ENCODE data around the gene PNLIPRP1.

- TF ChIP-seq POLR2A (IDR thresholded peaks at IDR 0.05; ENCODE audit: low read length) (no peak), GATA1 (IDR thresholded peaks at IDR 0.05; ENCODE audit: low read depth, low read length) (no peak)
Measured at GRCh38 chr10:116610443-116611152, 19.8 kb downstream of the PNLIPRP1 start.

Measured in erythroblast (primary cell).